ENCODE measurements around the gene ARL5B. TPM values are rescaled to one million over a fixed set of nuclear protein-coding genes. Genes with fewer than 3 reads are reported as not detected.

ARL5B gene
- total RNA-seq, 2 donors from 2014 or later, result 7.9 to 9.2 TPM

GRCh38 chr10:18685555-18685954 is 26.3 kb downstream of the ARL5B start:
- no peaks in the 10 kb centered on the region for H3K36me3 ChIP-seq
- DNase-seq (ENCODE audit: low spot score), result no peak
- no peaks in the 10 kb centered on the region for H3K27me3 ChIP-seq
- no peaks in the 10 kb centered on the region for H3K9me3 ChIP-seq
- no peak overlapping the region for H3K27ac ChIP-seq
- no peak for TF ChIP-seq CTCF (IDR thresholded peaks at IDR 0.05)
- H3K4me1 ChIP-seq, result peaks cover 0 to 3% of the 10 kb centered on the region in 2 donors
- no peak overlapping the region for H3K4me3 ChIP-seq

GRCh38 chr10:18687195-18687594 is 28.0 kb downstream of the ARL5B start:
- Histone ChIP-seq H3K9me3 (no peaks in the 10 kb centered on the region), H3K4me3 (no peak overlapping the region), H3K36me3 (no peaks in the 10 kb centered on the region), H3K27me3 (no peaks in the 10 kb centered on the region), H3K4me1 (peaks cover 0 to 3% of the 10 kb centered on the region in 2 donors), H3K27ac (no peak overlapping the region)
- TF ChIP-seq CTCF (IDR thresholded peaks at IDR 0.05), result no peak
- no peak for DNase-seq (ENCODE audit: low spot score)

GRCh38 chr10:18687706-18688105 is 28.5 kb downstream of the ARL5B start:
- Histone ChIP-seq H3K9me3 (no peaks in the 10 kb centered on the region), H3K36me3 (no peaks in the 10 kb centered on the region), H3K27me3 (no peaks in the 10 kb centered on the region), H3K4me3 (no peak overlapping the region), H3K27ac (no peak overlapping the region), H3K4me1 (peaks cover 0 to 3% of the 10 kb centered on the region in 2 donors)
- no peak for TF ChIP-seq CTCF (IDR thresholded peaks at IDR 0.05)
- DNase-seq (ENCODE audit: low spot score), result no peak

- TF ChIP-seq CTCF (IDR thresholded peaks at IDR 0.05), result peak in 1 of 2 donors; percentile 60
- H3K9me3 ChIP-seq, result no peaks in the 10 kb centered on the region
- H3K27ac ChIP-seq, result no peak overlapping the region
Observed at GRCh38 chr10:18689498-18689897, 30.3 kb downstream of the ARL5B start.

GRCh38 chr10:18690541-18690940 is 31.3 kb downstream of the ARL5B start:
- H3K4me3 ChIP-seq, result no peak overlapping the region
- H3K27ac ChIP-seq, result no peak overlapping the region
- DNase-seq (ENCODE audit: low spot score), result no peak
- H3K4me1 ChIP-seq, result no peaks in the 10 kb centered on the region
- no peaks in the 10 kb centered on the region for H3K27me3 ChIP-seq
- H3K9me3 ChIP-seq, result no peaks in the 10 kb centered on the region
- no peaks in the 10 kb centered on the region for H3K36me3 ChIP-seq
- TF ChIP-seq CTCF (IDR thresholded peaks at IDR 0.05), result no peak

More at GRCh38 chr10:18689498-18689897, 30.3 kb downstream of the ARL5B start:
- Histone ChIP-seq H3K36me3 (no peaks in the 10 kb centered on the region), H3K4me3 (no peak overlapping the region), H3K27me3 (no peaks in the 10 kb centered on the region), H3K4me1 (peaks cover 0 to under 1% of the 10 kb centered on the region in 2 donors)
- no peak for DNase-seq (ENCODE audit: low spot score)

Measured in right atrium auricular region (tissue), 2 donors.